ENCODE data around the gene BTD. TPM values are rescaled to one million over a fixed set of nuclear protein-coding genes. Genes with fewer than 3 reads are reported as not detected.
A peak's percentile ranks its signal among the peaks of the same experiment; 100 is the strongest.

The BTD gene
- total and polyA plus RNA-seq, 8 donors = 13.5 to 21.2 (median 17.0) TPM

- DNase-seq (no peak), ATAC-seq (peak; percentile 35)
- Histone ChIP-seq H3K27ac (peak overlapping the region; percentile 51 to 57), H3K9me3 (no peaks in the 10 kb centered on the region), H3K36me3 (no peaks in the 10 kb centered on the region), H3K4me3 (no peak overlapping the region), H3K27me3 (no peaks in the 10 kb centered on the region), H3K4me1 (peaks cover 14 to 27% of the 10 kb centered on the region in 2 donors)
- intact Hi-C loops (cut with DNase I) = no loop called here
- TF ChIP-seq CTCF (IDR thresholded peaks at IDR 0.05) = no peak
Measured at GRCh38 chr3:15647611-15648167, 46.1 kb downstream of the BTD start.

GRCh38 chr3:15649341-15649740, 47.8 kb downstream of the BTD start:
- DNase-seq (no peak), ATAC-seq (no peak)
- no peaks in the 10 kb centered on the region for H3K27me3 ChIP-seq
- no peak for TF ChIP-seq CTCF (IDR thresholded peaks at IDR 0.05)
- no peaks in the 10 kb centered on the region for H3K36me3 ChIP-seq
- no peak overlapping the region for H3K27ac ChIP-seq
- intact Hi-C loops (cut with DNase I) = no loop called here
- H3K4me1 ChIP-seq = peaks cover 14 to 27% of the 10 kb centered on the region in 2 donors
- no peak overlapping the region for H3K4me3 ChIP-seq
- no peaks in the 10 kb centered on the region for H3K9me3 ChIP-seq

- TF ChIP-seq CTCF (IDR thresholded peaks at IDR 0.05) = no peak
- intact Hi-C loops (cut with DNase I) = no loop called here
- Histone ChIP-seq H3K36me3 (no peaks in the 10 kb centered on the region), H3K4me1 (peaks cover 14 to 27% of the 10 kb centered on the region in 2 donors), H3K27ac (no peak overlapping the region), H3K27me3 (no peaks in the 10 kb centered on the region), H3K4me3 (no peak overlapping the region), H3K9me3 (no peaks in the 10 kb centered on the region)
- DNase-seq (no peak), ATAC-seq (no peak)
Measured at GRCh38 chr3:15649858-15650257, 48.3 kb downstream of the BTD start.

GRCh38 chr3:15651396-15651795, 49.9 kb downstream of the BTD start:
- Histone ChIP-seq H3K4me3 (no peak overlapping the region), H3K4me1 (peaks cover 11 to 21% of the 10 kb centered on the region in 2 donors), H3K27me3 (no peaks in the 10 kb centered on the region), H3K36me3 (no peaks in the 10 kb centered on the region), H3K27ac (no peak overlapping the region), H3K9me3 (peaks cover 0 to 15% of the 10 kb centered on the region in 2 donors)
- intact Hi-C loops (cut with DNase I) = no loop called here
- TF ChIP-seq CTCF (IDR thresholded peaks at IDR 0.05) = no peak
- DNase-seq (no peak), ATAC-seq (no peak)

- ATAC-seq (no peak), DNase-seq (no peak)
- Histone ChIP-seq H3K27me3 (no peaks in the 10 kb centered on the region), H3K4me1 (peaks cover 0 to 3% of the 10 kb centered on the region in 2 donors), H3K36me3 (no peaks in the 10 kb centered on the region), H3K4me3 (no peak overlapping the region), H3K9me3 (peaks cover 0 to 30% of the 10 kb centered on the region in 2 donors), H3K27ac (no peak overlapping the region)
- TF ChIP-seq CTCF (IDR thresholded peaks at IDR 0.05) = no peak
- intact Hi-C loops (cut with DNase I) = no loop called here
Measured at GRCh38 chr3:15653321-15653720, 51.8 kb downstream of the BTD start.

All from left lung (tissue), 10 donors.